IPS-18c (cell line): ENCODE data around the gene RPL22L1.
"Not testable (repeated sequence)": the region's sequence is repeated elsewhere in the genome, so short reads cannot be mapped to it uniquely, and the experiment has no call there.

Experiments
- H3K4me3 ChIP-seq: 2 replicates; pipeline ENCODE4 v1.7.0; 2013; ENCODE audit warnings: low read depth, mild to moderate bottlenecking, low read length, moderate library complexity; ENCODE audit not compliant: insufficient read depth
- H3K9me3 ChIP-seq: one replicate; pipeline ENCODE4 v1.6.1; 2013; ENCODE audit warnings: mild to moderate bottlenecking, low read length, moderate library complexity; ENCODE audit not compliant: control insufficient read depth, insufficient read depth

The RPL22L1 gene

GRCh38 chr3:170889630-170890029 is 19.6 kb upstream of the RPL22L1 start:
- Histone ChIP-seq H3K4me3 (no peak overlapping the region), H3K9me3 (no peaks in the 10 kb centered on the region)

GRCh38 chr3:170889132-170889531 is 19.1 kb upstream of the RPL22L1 start:
- H3K9me3 ChIP-seq = no peaks in the 10 kb centered on the region

GRCh38 chr3:170884109-170884930 is 14.3 kb upstream of the RPL22L1 start:
- not testable (repeated sequence) for H3K9me3 ChIP-seq, H3K4me3 ChIP-seq

More at GRCh38 chr3:170889132-170889531, 19.1 kb upstream of the RPL22L1 start:
- no peak overlapping the region for H3K4me3 ChIP-seq

- not testable (repeated sequence) for H3K9me3 ChIP-seq, H3K4me3 ChIP-seq
Measured at GRCh38 chr3:170878688-170879087, 8.7 kb upstream of the RPL22L1 start.

- not testable (repeated sequence) for H3K4me3 ChIP-seq, H3K9me3 ChIP-seq
Measured at GRCh38 chr3:170877311-170877710, 7.3 kb upstream of the RPL22L1 start.

GRCh38 chr3:170876537-170876936 is 6.5 kb upstream of the RPL22L1 start:
- no peak overlapping the region for H3K4me3 ChIP-seq

GRCh38 chr3:170869239-170869590 is 780 bp downstream of the RPL22L1 start:
- Histone ChIP-seq H3K4me3 (peak overlapping the region; percentile 63), H3K9me3 (no peaks in the 10 kb centered on the region)

More at GRCh38 chr3:170876537-170876936, 6.5 kb upstream of the RPL22L1 start:
- no peaks in the 10 kb centered on the region for H3K9me3 ChIP-seq

- no peaks in the 10 kb centered on the region for H3K9me3 ChIP-seq
- peak overlapping the region; percentile 63 for H3K4me3 ChIP-seq
Measured at GRCh38 chr3:170868577-170869238, 1.3 kb downstream of the RPL22L1 start.

GRCh38 chr3:170867143-170867937 is 2.7 kb downstream of the RPL22L1 start:
- Histone ChIP-seq H3K9me3 (no peaks in the 10 kb centered on the region), H3K4me3 (no peak overlapping the region)

GRCh38 chr3:170866499-170866898 is 3.5 kb downstream of the RPL22L1 start:
- no peaks in the 10 kb centered on the region for H3K9me3 ChIP-seq
- no peak overlapping the region for H3K4me3 ChIP-seq

GRCh38 chr3:170865209-170866094 is 4.5 kb downstream of the RPL22L1 start:
- no peak overlapping the region for H3K4me3 ChIP-seq
- no peaks in the 10 kb centered on the region for H3K9me3 ChIP-seq

GRCh38 chr3:170864525-170865208 is 5.3 kb downstream of the RPL22L1 start:
- H3K9me3 ChIP-seq = no peaks in the 10 kb centered on the region
- no peak overlapping the region for H3K4me3 ChIP-seq

GRCh38 chr3:170863816-170864215 is 6.2 kb downstream of the RPL22L1 start:
- no peaks in the 10 kb centered on the region for H3K9me3 ChIP-seq
- H3K4me3 ChIP-seq = no peak overlapping the region

GRCh38 chr3:170862618-170863374 is 7.2 kb downstream of the RPL22L1 start:
- no peak overlapping the region for H3K4me3 ChIP-seq
- H3K9me3 ChIP-seq = no peaks in the 10 kb centered on the region

- no peak overlapping the region for H3K4me3 ChIP-seq
- H3K9me3 ChIP-seq = no peaks in the 10 kb centered on the region
Measured at GRCh38 chr3:170858599-170858998, 11.4 kb downstream of the RPL22L1 start.

- H3K4me3 ChIP-seq = no peak overlapping the region
Measured at GRCh38 chr3:170852324-170852723, 17.7 kb downstream of the RPL22L1 start.

More at GRCh38 chr3:170852324-170852723, 17.7 kb downstream of the RPL22L1 start:
- H3K9me3 ChIP-seq = no peaks in the 10 kb centered on the region
